GM23338 (cell line): Measurements from ENCODE around the gene FBXL19. TPM values are rescaled to one million over a fixed set of nuclear protein-coding genes. Genes with fewer than 3 reads are reported as not detected.

Experiments
- ATAC-seq: fragments of 200-7000 bp; cut with Tn5 transposase; 3 replicates; pipeline ENCODE4 v1.9.1; 2020
- DNase-seq: peaks from one replicate; pipeline ENCODE4 v3.0.0-alpha.2; 2015; ENCODE audit warnings: low spot score
- H2AFZ ChIP-seq: fragments of 200-600 bp; sonication (generic); 2 replicates; pipeline ENCODE4 v1.8.0; 2016; ENCODE audit warnings: antibody characterized with exemption, mild to moderate bottlenecking, moderate library complexity
- H3F3A ChIP-seq: fragments of 200-600 bp; sonication (generic); replicated peaks from 2 replicates; pipeline ENCODE4 v1.8.0; 2017; ENCODE audit warnings: antibody characterized with exemption, mixed run types, low read depth
- H3K27ac ChIP-seq: fragments of 200-600 bp; sonication (generic); 2 replicates; pipeline ENCODE4 v1.6.1; 2016; ENCODE audit warnings: low read depth
- H3K27me3 ChIP-seq: fragments of 200-600 bp; sonication (generic); 2 replicates; pipeline ENCODE4 v1.8.0; 2016; ENCODE audit warnings: mild to moderate bottlenecking, mixed run types, moderate library complexity; ENCODE audit not compliant: insufficient read depth
- H3K36me3 ChIP-seq: fragments of 200-600 bp; sonication (generic); 2 replicates; pipeline ENCODE4 v1.8.0; 2016; ENCODE audit warnings: mild to moderate bottlenecking; ENCODE audit not compliant: insufficient read depth
- H3K4me1 ChIP-seq: fragments of 200-600 bp; sonication (generic); 2 replicates; pipeline ENCODE4 v1.8.0; 2016; ENCODE audit warnings: mild to moderate bottlenecking, moderate library complexity; ENCODE audit not compliant: insufficient read depth
- H3K4me2 ChIP-seq: fragments of 200-600 bp; sonication (generic); 2 replicates; pipeline ENCODE4 v1.7.1; 2017; ENCODE audit warnings: mixed run types
- H3K4me3 ChIP-seq: fragments of 200-600 bp; sonication (generic); 2 replicates; pipeline ENCODE4 v1.6.1; 2016; ENCODE audit warnings: mixed run types
- H3K79me2 ChIP-seq: fragments of 200-600 bp; sonication (generic); replicated peaks from 2 replicates; pipeline ENCODE4 v1.8.0; 2017; ENCODE audit warnings: mild to moderate bottlenecking; ENCODE audit not compliant: insufficient read depth
- H3K9me2 ChIP-seq: fragments of 200-600 bp; sonication (generic); 2 replicates; pipeline ENCODE4 v1.8.0; 2017; ENCODE audit not compliant: insufficient read depth
- H4K20me1 ChIP-seq: fragments of 200-600 bp; sonication (generic); replicated peaks from 2 replicates; pipeline ENCODE4 v1.8.0; 2017; ENCODE audit warnings: mild to moderate bottlenecking; ENCODE audit not compliant: insufficient read depth
- H3K27ac Mint-ChIP-seq: 2 replicates; pipeline ENCODE4 v1.8.0; 2020; ENCODE audit warnings: inconsistent platforms, mild to moderate bottlenecking, moderate library complexity, mixed read lengths
- H3K27me3 Mint-ChIP-seq: 3 replicates; pipeline ENCODE4 v1.8.0; 2022; ENCODE audit warnings: low read depth, mild to moderate bottlenecking, moderate library complexity, mixed read lengths, inconsistent platforms; ENCODE audit not compliant: insufficient read depth, poor library complexity
- H3K36me3 Mint-ChIP-seq: 3 replicates; pipeline ENCODE4 v1.8.0; 2021; ENCODE audit warnings: low read depth, mild to moderate bottlenecking, inconsistent platforms, moderate library complexity, mixed read lengths
- H3K4me1 Mint-ChIP-seq: 3 replicates; pipeline ENCODE4 v1.8.0; 2020; ENCODE audit warnings: mild to moderate bottlenecking, inconsistent platforms, mixed read lengths
- H3K4me3 Mint-ChIP-seq: 3 replicates; pipeline ENCODE4 v1.8.0; 2021; ENCODE audit warnings: moderate library complexity, mild to moderate bottlenecking, inconsistent platforms, mixed read lengths
- H3K9me3 Mint-ChIP-seq: 3 replicates; pipeline ENCODE4 v1.8.0; 2020; ENCODE audit warnings: moderate library complexity, mild to moderate bottlenecking, inconsistent platforms, mixed read lengths
- CREB1 ChIP-seq: fragments of 250-450 bp; sonication (Bioruptor Pico); IDR thresholded peaks from 2 replicates; pipeline ENCODE4 v1.5.0; 2020; ENCODE audit warnings: low read depth, mild to moderate bottlenecking, moderate library complexity
- CTCF ChIP-seq, 2 experiments: fragments of 200-600 bp in 1 of 2; sonication (generic) in 1 of 2; conservative IDR thresholded peaks; 2 replicates each; pipeline versions ENCODE4 v1.5.1 to v1.6.1; 2016 to 2017; ENCODE audit warnings: antibody characterized with exemption in 2 of 2, low read depth in 2 of 2, mild to moderate bottlenecking in 2 of 2, moderate library complexity in 1 of 2
- ETS1 ChIP-seq: IDR thresholded peaks from 2 replicates; pipeline ENCODE4 v1.6.1; 2016; ENCODE audit warnings: antibody characterized with exemption
- JUNB ChIP-seq: IDR thresholded peaks from one replicate; pipeline ENCODE4 v1.6.1; 2016; ENCODE audit warnings: antibody characterized with exemption; ENCODE audit not compliant: unreplicated experiment
- POLR2AphosphoS5 ChIP-seq: IDR thresholded peaks from 2 replicates; pipeline ENCODE4 v1.6.1; 2016; ENCODE audit warnings: antibody characterized with exemption, low read depth
- ZNF114 ChIP-seq: fragments of 250-450 bp; sonication (Bioruptor Pico); IDR thresholded peaks from 2 replicates; pipeline ENCODE4 v1.5.0; 2020; ENCODE audit warnings: mild to moderate bottlenecking, moderate library complexity
- ZNF331 ChIP-seq: fragments of 250-450 bp; sonication (Bioruptor Pico); IDR thresholded peaks from 2 replicates; pipeline ENCODE4 v1.5.0; 2020; ENCODE audit warnings: low read depth, mild to moderate bottlenecking, moderate library complexity
- polyA plus RNA-seq: library from polyadenylated mRNA; unstranded; fragments of >200 nt; fragmentation: Nextera tagmentation; extraction: Ambion mirVana; gene quantifications from 2 replicates; pipeline ENCODE4 v1.2.1, GENCODE V29; 2016
- total RNA-seq: library from RNA; depleted of rRNA; stranded (reverse); fragments of >200 nt; shearing (Covaris generic); gene quantifications from 2 replicates; pipeline ENCODE4 v1.2.3, GENCODE V29; 2014

FBXL19 gene
- total and polyA plus RNA-seq, 2 experiments from 2014 or later, result 12.5 to 71.5 TPM

- no peaks in the 10 kb centered on the region; the same call in 1 of the 2 replicates for H3K36me3 ChIP-seq
- H3K27me3 ChIP-seq, result no peaks in the 10 kb centered on the region
- peaks cover 4% of the 10 kb centered on the region; the same call in 1 of the 2 replicates for H4K20me1 ChIP-seq
- peak; percentile 73 for ATAC-seq
- no peaks in the 10 kb centered on the region for H3K9me2 ChIP-seq
- Mint-ChIP-seq H3K27me3 (peaks cover 17% of the 10 kb centered on the region), H3K27ac (peak overlapping the region; percentile 100), H3K36me3 (peaks cover 6% of the 10 kb centered on the region), H3K9me3 (no peaks in the 10 kb centered on the region), H3K4me1 (peaks cover 11% of the 10 kb centered on the region), H3K4me3 (peak overlapping the region; percentile 99)
- peaks cover 9% of the 10 kb centered on the region; the same call in 1 of the 2 replicates for H3K4me1 ChIP-seq
- peak overlapping the region; percentile 76 for H3K4me3 ChIP-seq
- DNase-seq, result peak; percentile 100
- H3K4me2 ChIP-seq, result peak overlapping the region; percentile 86
- H2AFZ ChIP-seq, result no peak overlapping the region
- H3K79me2 ChIP-seq, result peaks cover 18% of the 10 kb centered on the region
- TF ChIP-seq CREB1 (CRISPR knock-in tag) (peak; percentile 94), ETS1 (peak; percentile 99), CTCF (conservative IDR thresholded peaks at IDR 0.05; ENCODE audit: low read depth in 2 of 2) (no peak), ZNF114 (CRISPR knock-in tag) (peak; percentile 20; the same call in 1 of the 2 replicates)
- peaks cover 10% of the 10 kb centered on the region; the same call in 1 of the 2 replicates for H3F3A ChIP-seq
- H3K27ac ChIP-seq, result peak overlapping the region; percentile 98; the same call in 1 of the 2 replicates
Observed at GRCh38 chr16:30922420-30922959, 882 bp upstream of the FBXL19 start.

- ATAC-seq (peak; percentile 51), DNase-seq (peak; percentile 100)
- no peak overlapping the region for H2AFZ ChIP-seq
- peak overlapping the region; percentile 55 for H3K4me2 ChIP-seq
- H3K4me3 ChIP-seq, result peak overlapping the region; percentile 62
- Mint-ChIP-seq H3K4me3 (peak overlapping the region; percentile 99), H3K9me3 (no peaks in the 10 kb centered on the region), H3K4me1 (peaks cover 11% of the 10 kb centered on the region), H3K27me3 (peaks cover 17% of the 10 kb centered on the region), H3K36me3 (peaks cover 6% of the 10 kb centered on the region), H3K27ac (peak overlapping the region; percentile 100)
- no peaks in the 10 kb centered on the region for H3K9me2 ChIP-seq
- H3K27ac ChIP-seq, result peak overlapping the region; percentile 98
- H3F3A ChIP-seq, result peaks cover 10% of the 10 kb centered on the region; the same call in 1 of the 2 replicates
- no peak; the same call in none of the 2 replicates for TF ChIP-seq CREB1 (CRISPR knock-in tag)
- no peak for TF ChIP-seq CTCF (conservative IDR thresholded peaks at IDR 0.05; ENCODE audit: low read depth in 2 of 2)
- TF ChIP-seq ZNF114 (CRISPR knock-in tag), result no peak
- peak; percentile 98 for TF ChIP-seq ETS1
- peak; percentile 39; the same call in 1 of the 2 replicates for TF ChIP-seq POLR2AphosphoS5
- TF ChIP-seq ZNF331, result no peak
- TF ChIP-seq JUNB, result no peak
- H4K20me1 ChIP-seq, result peaks cover 4% of the 10 kb centered on the region; the same call in 1 of the 2 replicates
- H3K27me3 ChIP-seq, result no peaks in the 10 kb centered on the region
- peaks cover 9% of the 10 kb centered on the region; the same call in 1 of the 2 replicates for H3K4me1 ChIP-seq
- peaks cover 18% of the 10 kb centered on the region for H3K79me2 ChIP-seq
- no peaks in the 10 kb centered on the region; the same call in 1 of the 2 replicates for H3K36me3 ChIP-seq
Observed at GRCh38 chr16:30922960-30923535, 324 bp upstream of the FBXL19 start.
